Thyroid gland (tissue), 4 donors: ENCODE measurements around the gene FAM25C.
"Not testable (repeated sequence)": the region's sequence is repeated elsewhere in the genome, so short reads cannot be mapped to it uniquely, and the experiment has no call there.

Source experiments
- POLR2A ChIP-seq, 2 donors: fragments of 450-650 bp; IDR thresholded peaks; one replicate each; pipeline ENCODE4 v1.6.1; 2017; ENCODE audit warnings: antibody characterized with exemption in 2 of 2, mild to moderate bottlenecking in 2 of 2, moderate library complexity in 1 of 2
- TF ChIP-seq, protein P1 (sequence below), 6 experiments: fragments of 200-600 bp in 3 of 6; fragments of 450-650 bp in 3 of 6; sonication (generic) in 3 of 6; IDR thresholded peaks; one replicate each; pipeline ENCODE4 v1.5.1; 2016 to 2019; ENCODE audit warnings: antibody characterized with exemption in 6 of 6, mild to moderate bottlenecking in 2 of 6, inconsistent platforms in 1 of 6, moderate library complexity in 1 of 6

DNA sequence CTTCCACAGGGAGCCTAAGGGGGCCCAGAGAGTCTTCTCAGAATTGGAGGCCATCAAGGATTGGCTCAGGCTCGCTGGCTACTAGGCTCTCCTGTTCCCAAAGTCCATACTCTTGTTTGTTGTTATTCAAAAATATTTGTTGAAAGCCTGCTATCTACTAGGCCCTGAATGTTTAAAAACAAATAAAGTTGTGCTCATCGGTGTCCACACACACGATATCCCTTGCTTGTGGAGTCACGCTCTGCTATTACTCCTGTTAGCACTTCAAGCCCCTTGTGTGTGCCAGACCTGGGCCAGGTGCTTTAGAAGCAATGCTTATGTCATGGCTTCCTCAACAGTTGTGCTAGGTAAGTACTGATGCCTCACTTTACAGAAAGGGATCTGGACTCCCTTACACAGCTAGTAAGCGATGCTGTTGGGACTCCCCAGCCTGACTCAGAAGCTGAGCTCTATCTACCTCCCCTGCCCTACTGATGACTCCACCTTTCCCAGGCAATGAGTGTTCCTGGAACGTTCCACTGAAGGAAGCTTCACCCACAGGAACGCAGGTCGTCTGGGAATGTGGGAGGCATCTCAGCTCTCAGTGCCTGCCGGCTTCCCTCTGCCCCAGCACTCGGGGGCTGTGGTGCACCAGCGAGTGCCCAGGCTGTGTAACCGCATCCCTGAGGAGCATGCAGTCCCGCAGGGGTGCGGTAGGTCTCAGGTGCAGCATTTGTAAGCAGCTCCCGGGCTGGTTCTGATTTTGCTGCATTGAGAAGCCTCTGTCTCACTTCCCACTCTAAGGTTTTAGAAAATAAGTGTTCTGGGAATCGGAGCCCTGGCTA lies 10.7 kb downstream of the FAM25C start:
- not testable (repeated sequence) for TF ChIP-seq POLR2A (IDR thresholded peaks at IDR 0.05)
- TF ChIP-seq, protein P1, sequence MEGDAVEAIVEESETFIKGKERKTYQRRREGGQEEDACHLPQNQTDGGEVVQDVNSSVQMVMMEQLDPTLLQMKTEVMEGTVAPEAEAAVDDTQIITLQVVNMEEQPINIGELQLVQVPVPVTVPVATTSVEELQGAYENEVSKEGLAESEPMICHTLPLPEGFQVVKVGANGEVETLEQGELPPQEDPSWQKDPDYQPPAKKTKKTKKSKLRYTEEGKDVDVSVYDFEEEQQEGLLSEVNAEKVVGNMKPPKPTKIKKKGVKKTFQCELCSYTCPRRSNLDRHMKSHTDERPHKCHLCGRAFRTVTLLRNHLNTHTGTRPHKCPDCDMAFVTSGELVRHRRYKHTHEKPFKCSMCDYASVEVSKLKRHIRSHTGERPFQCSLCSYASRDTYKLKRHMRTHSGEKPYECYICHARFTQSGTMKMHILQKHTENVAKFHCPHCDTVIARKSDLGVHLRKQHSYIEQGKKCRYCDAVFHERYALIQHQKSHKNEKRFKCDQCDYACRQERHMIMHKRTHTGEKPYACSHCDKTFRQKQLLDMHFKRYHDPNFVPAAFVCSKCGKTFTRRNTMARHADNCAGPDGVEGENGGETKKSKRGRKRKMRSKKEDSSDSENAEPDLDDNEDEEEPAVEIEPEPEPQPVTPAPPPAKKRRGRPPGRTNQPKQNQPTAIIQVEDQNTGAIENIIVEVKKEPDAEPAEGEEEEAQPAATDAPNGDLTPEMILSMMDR (IDR thresholded peaks at IDR 0.05), result not testable (repeated sequence)
